CD8-positive, alpha-beta memory T cell (primary cell): ENCODE data around the gene ANKRD36B. TPM values are rescaled to one million over a fixed set of nuclear protein-coding genes. Genes with fewer than 3 reads are reported as not detected.
"Not testable (repeated sequence)": the region's sequence is repeated elsewhere in the genome, so short reads cannot be mapped to it uniquely, and the experiment has no call there.

Experiments
- CTCF ChIA-PET: fragments of 350-600 bp; sonication (Branson Sonifier 250); formaldehyde crosslinking; loops from one replicate; lab custom pipeline; 2021; ENCODE audit warnings: antibody characterized with exemption; lab: Charles Lee
- POLR2A ChIA-PET: fragments of 350-600 bp; sonication (Branson Sonifier 250); formaldehyde crosslinking; loops from one replicate; lab custom pipeline; 2021; ENCODE audit warnings: antibody characterized with exemption; lab: Charles Lee
- DNase-seq, 5 donors: peaks; one replicate each; pipeline versions ENCODE4 v3.0.0 to v3.0.0-alpha.2; 2020 to 2022; ENCODE audit warnings: mixed read lengths in 1 of 5
- H3K27ac ChIP-seq: one replicate; pipeline ENCODE4 v1.7.0; 2013; ENCODE audit warnings: low read depth, mild to moderate bottlenecking, low read length, moderate library complexity
- H3K27me3 ChIP-seq: 2 replicates; pipeline ENCODE4 v1.7.0; 2013; ENCODE audit warnings: low read length, mild to moderate bottlenecking; ENCODE audit not compliant: insufficient read depth, poor library complexity, severe bottlenecking
- H3K36me3 ChIP-seq: 2 replicates; pipeline ENCODE4 v1.7.0; 2013; ENCODE audit warnings: mild to moderate bottlenecking, low read length, moderate library complexity; ENCODE audit not compliant: insufficient read depth
- H3K4me1 ChIP-seq: 2 replicates; pipeline ENCODE4 v1.7.0; 2013; ENCODE audit warnings: mild to moderate bottlenecking, low read length, moderate library complexity; ENCODE audit not compliant: insufficient read depth
- H3K4me3 ChIP-seq: 2 replicates; pipeline ENCODE4 v1.7.0; 2013; ENCODE audit warnings: mild to moderate bottlenecking, low read length
- H3K9me3 ChIP-seq: 2 replicates; pipeline ENCODE4 v1.7.0; 2013; ENCODE audit warnings: mild to moderate bottlenecking, low read length
- H3K27ac Mint-ChIP-seq, 8 donors: one replicate each; pipeline ENCODE4 v1.8.0; 2020 to 2021; ENCODE audit warnings: mixed read lengths in 8 of 8, mild to moderate bottlenecking in 6 of 8, inconsistent platforms in 3 of 8, moderate library complexity in 3 of 8
- H3K27me3 Mint-ChIP-seq, 2 donors: one replicate each; pipeline ENCODE4 v1.8.0; 2020 to 2021; ENCODE audit warnings: mixed read lengths in 2 of 2, mild to moderate bottlenecking in 1 of 2, moderate library complexity in 1 of 2
- H3K36me3 Mint-ChIP-seq, 3 donors: one replicate each; pipeline ENCODE4 v1.8.0; 2020 to 2021; ENCODE audit warnings: mixed read lengths in 3 of 3, inconsistent platforms in 1 of 3, mild to moderate bottlenecking in 1 of 3
- H3K4me1 Mint-ChIP-seq, 3 donors: one replicate each; pipeline ENCODE4 v1.8.0; 2020 to 2021; ENCODE audit warnings: mixed read lengths in 3 of 3, inconsistent platforms in 1 of 3, mild to moderate bottlenecking in 1 of 3
- H3K4me3 Mint-ChIP-seq, 7 donors: one replicate each; pipeline ENCODE4 v1.8.0; 2020 to 2021; ENCODE audit warnings: mixed read lengths in 7 of 7, mild to moderate bottlenecking in 6 of 7, moderate library complexity in 4 of 7, inconsistent platforms in 2 of 7
- H3K9me3 Mint-ChIP-seq, 5 donors: one replicate each; pipeline ENCODE4 v1.8.0; 2020 to 2022; ENCODE audit warnings: mixed read lengths in 5 of 5, mild to moderate bottlenecking in 3 of 5, moderate library complexity in 2 of 5, inconsistent platforms in 1 of 5
- polyA plus RNA-seq: library from polyadenylated mRNA; unstranded; fragments of 300-500 nt; fragmentation: Illumina TruSeq; gene quantifications from one replicate; pipeline ENCODE4 v1.2.3, GENCODE V29; 2021
- total RNA-seq, 2 experiments: library from RNA; stranded (reverse); gene quantifications; one replicate each; pipeline ENCODE4 v1.2.3, GENCODE V29; 2021

ANKRD36B gene
- total and polyA plus RNA-seq, 3 experiments from 2014 or later = 20.1 to 24.0 (median 21.7) TPM

DNA sequence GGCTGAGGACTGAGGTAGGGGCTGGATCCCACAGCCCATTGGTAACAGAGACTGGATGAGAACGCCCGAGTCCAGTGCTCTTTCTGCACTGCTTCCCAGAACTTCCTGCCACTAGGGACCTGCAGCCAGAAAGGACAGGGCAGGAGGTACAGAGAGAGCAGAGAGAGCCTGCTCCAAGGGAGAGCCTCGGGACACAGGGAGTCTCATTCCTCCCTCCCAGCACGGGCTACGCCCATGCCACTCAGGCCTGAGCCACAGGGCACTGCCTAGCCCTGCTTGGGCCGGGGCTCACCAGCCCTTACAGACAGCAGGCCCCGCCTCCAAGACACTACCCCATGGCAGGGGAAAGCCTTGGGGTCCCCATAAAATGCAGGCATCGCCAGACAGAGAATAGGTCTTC is 26.1 kb upstream of the ANKRD36B start:
- DNase-seq, H3K27ac ChIP-seq, H3K4me1 Mint-ChIP-seq, H3K4me3 ChIP-seq, CTCF ChIA-PET, H3K27me3 ChIP-seq, H3K27me3 Mint-ChIP-seq, H3K9me3 Mint-ChIP-seq, H3K27ac Mint-ChIP-seq, H3K4me1 ChIP-seq, H3K36me3 ChIP-seq, H3K4me3 Mint-ChIP-seq, H3K36me3 Mint-ChIP-seq, POLR2A ChIA-PET, H3K9me3 ChIP-seq: not testable (repeated sequence)

DNA sequence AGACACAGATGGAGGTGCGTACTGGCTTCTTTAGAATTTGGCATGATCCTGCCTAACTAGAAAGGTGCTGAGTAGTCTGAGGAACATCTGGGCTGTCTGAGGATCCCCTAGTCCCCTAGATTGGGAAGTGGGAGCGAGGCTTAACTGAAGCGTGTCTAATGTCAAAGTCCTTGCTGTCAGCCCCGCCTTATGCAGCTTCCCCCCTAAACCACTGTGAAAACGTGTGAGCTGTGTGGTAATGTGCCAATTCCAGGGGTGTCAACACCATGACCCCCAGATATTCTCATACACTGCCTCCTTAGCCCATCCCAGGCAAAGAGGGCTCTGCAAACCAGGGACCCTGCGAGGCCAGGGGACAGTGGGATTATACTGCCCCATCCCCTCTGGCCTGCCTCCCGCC is 22.2 kb upstream of the ANKRD36B start:
- H3K36me3 Mint-ChIP-seq, DNase-seq, H3K27ac ChIP-seq, H3K27me3 Mint-ChIP-seq, H3K27me3 ChIP-seq, H3K27ac Mint-ChIP-seq, H3K9me3 Mint-ChIP-seq, H3K4me3 Mint-ChIP-seq, CTCF ChIA-PET, H3K4me3 ChIP-seq, POLR2A ChIA-PET, H3K36me3 ChIP-seq, H3K4me1 Mint-ChIP-seq, H3K4me1 ChIP-seq, H3K9me3 ChIP-seq: not testable (repeated sequence)

DNA sequence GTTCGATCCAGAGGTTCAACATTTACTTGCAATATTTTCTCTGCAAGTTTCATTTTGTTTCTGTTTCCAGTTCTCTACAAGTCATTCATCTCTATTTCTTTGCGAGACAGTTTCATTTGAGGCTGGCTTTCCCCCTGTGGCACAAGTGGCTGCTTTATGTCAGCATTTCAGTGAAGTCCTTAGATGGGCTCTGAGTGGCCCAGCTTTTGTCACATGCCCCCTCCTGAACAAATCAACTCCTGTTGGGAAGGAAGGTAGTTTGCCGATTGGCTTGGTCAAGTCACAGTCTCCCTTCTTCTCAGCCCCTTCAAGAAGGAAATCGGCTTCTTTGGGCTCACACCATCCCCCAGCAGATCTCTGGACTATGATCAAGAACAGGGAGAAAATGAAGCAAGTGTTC is 19.1 kb upstream of the ANKRD36B start:
- DNase-seq, H3K4me3 ChIP-seq, H3K27me3 Mint-ChIP-seq, H3K4me3 Mint-ChIP-seq, H3K36me3 Mint-ChIP-seq, H3K27ac Mint-ChIP-seq, H3K4me1 ChIP-seq, CTCF ChIA-PET, H3K27ac ChIP-seq, H3K36me3 ChIP-seq, H3K4me1 Mint-ChIP-seq, H3K9me3 Mint-ChIP-seq, H3K27me3 ChIP-seq, H3K9me3 ChIP-seq, POLR2A ChIA-PET: not testable (repeated sequence)

DNA sequence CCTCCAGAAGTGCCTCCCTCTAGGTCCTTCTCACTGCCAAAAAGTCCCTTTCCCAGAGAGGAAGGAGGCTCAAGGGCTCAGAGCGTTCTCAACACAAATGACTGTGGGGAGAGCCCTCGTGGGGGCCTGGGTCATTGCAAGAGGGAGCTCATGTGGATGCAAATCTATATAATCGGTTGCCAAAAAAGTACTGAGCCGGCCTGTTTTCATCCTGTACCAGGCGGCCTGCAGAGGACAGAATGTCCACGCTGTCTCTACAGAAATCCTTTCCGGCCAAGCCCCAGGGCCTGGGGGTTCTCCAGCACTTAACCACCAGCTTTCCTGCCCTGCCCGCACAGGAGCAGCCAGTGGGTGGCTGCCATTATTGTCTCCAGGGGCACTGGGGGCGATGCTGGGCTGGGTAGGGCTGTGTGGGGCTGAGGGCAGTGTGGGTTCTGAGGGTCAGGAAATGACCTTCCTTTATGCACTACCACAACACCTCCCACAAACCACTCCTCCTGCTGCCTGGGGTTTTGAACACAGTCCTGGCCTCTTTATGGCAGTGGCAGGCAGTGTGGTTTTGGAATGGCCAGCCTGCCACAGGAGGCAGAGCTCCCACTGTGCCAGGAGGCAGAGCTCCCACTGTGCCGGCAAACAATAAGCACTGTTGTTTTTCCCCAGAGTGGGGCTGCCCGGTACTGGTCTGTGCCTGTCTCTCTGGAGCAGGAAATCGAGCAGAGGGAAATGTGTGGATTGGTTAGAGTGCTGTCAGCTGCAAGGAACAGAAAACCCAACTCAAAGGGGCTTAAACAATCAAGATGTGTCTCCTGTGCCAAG is 16.1 kb upstream of the ANKRD36B start:
- H3K36me3 ChIP-seq, H3K27me3 Mint-ChIP-seq, H3K27ac ChIP-seq, H3K36me3 Mint-ChIP-seq, H3K27ac Mint-ChIP-seq, DNase-seq, H3K27me3 ChIP-seq, POLR2A ChIA-PET, H3K4me1 Mint-ChIP-seq, CTCF ChIA-PET, H3K4me3 Mint-ChIP-seq, H3K4me1 ChIP-seq, H3K9me3 ChIP-seq, H3K9me3 Mint-ChIP-seq, H3K4me3 ChIP-seq: not testable (repeated sequence)

DNA sequence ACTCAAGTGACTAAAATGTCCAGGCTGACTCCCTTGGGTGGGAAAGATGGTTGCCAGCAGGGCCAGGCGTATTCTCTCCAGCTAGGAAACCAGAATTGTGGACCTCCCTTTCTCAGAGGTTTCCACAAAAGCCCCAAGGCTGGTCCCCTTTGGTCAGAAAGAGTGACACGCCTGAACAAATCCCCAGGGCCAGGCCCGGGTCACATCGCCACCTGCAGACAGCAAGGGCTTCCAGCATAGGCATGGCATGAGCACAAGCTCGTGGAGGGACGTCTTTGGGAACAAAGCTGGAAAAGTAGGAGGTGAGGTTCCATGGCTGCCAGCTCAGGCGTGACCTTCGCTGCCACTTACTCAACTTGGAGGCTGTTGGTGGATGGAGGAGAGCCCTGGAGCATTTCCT is 15.4 kb upstream of the ANKRD36B start:
- H3K4me1 ChIP-seq, CTCF ChIA-PET, POLR2A ChIA-PET, H3K27ac Mint-ChIP-seq, H3K4me3 ChIP-seq, DNase-seq, H3K27me3 ChIP-seq, H3K36me3 Mint-ChIP-seq, H3K27ac ChIP-seq, H3K4me1 Mint-ChIP-seq, H3K36me3 ChIP-seq, H3K4me3 Mint-ChIP-seq, H3K9me3 Mint-ChIP-seq, H3K9me3 ChIP-seq: not testable (repeated sequence)
- H3K27me3 Mint-ChIP-seq = peaks cover 7 to 13% of the 10 kb centered on the region in 2 donors

DNA sequence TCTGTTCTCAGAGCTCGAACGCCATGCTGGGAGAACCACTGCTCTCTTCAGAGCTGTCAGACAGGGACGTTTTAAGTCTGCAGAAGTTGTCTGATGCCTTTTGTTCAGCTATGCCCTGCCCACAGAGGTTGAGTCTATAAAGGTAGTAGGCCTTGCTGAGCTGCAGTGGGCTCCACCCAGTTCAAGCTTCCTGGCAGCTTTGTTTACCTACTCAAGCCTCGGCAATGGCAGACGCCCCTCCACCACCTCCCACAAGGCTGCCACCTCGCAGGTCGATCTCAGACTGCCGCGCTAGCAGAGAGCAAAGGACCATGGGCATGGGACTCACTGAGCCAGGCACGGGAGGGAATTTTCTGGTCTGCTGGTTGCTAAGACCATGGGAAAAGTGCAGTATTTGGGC is 11.9 kb upstream of the ANKRD36B start:
- DNase-seq = peak in 1 of 5 donors; percentile 13
- H3K27ac ChIP-seq, H3K27ac Mint-ChIP-seq, H3K4me1 ChIP-seq, H3K36me3 Mint-ChIP-seq, CTCF ChIA-PET, POLR2A ChIA-PET, H3K4me3 Mint-ChIP-seq, H3K36me3 ChIP-seq, H3K9me3 Mint-ChIP-seq, H3K9me3 ChIP-seq, H3K4me1 Mint-ChIP-seq, H3K4me3 ChIP-seq, H3K27me3 ChIP-seq: not testable (repeated sequence)
- peaks cover 11 to 30% of the 10 kb centered on the region in 2 donors for H3K27me3 Mint-ChIP-seq

DNA sequence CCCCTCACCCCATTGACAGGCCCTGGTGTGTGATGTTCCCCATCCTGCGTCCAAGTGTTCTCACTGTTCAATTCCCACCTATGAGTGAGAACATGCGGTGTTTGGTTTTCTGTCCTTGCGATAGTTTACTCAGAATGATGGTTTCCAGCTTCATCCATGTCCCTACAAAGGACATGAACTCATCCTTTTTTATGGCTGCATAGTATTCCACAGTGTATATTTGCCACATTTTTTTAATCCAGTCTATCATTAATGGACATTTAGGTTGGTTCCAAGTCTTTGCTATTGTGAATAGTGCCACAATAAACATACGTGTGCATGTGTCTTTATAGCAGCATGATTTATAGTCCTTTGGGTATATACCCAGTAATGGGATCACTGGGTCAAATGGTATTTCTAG is 6.5 kb upstream of the ANKRD36B start:
- H3K9me3 Mint-ChIP-seq, CTCF ChIA-PET, H3K4me3 Mint-ChIP-seq, H3K36me3 ChIP-seq, H3K4me3 ChIP-seq, H3K27ac Mint-ChIP-seq, H3K27ac ChIP-seq, H3K4me1 ChIP-seq, POLR2A ChIA-PET, H3K4me1 Mint-ChIP-seq, H3K27me3 ChIP-seq, DNase-seq, H3K9me3 ChIP-seq, H3K36me3 Mint-ChIP-seq: not testable (repeated sequence)
- H3K27me3 Mint-ChIP-seq = peaks cover 10 to 24% of the 10 kb centered on the region in 2 donors

DNA sequence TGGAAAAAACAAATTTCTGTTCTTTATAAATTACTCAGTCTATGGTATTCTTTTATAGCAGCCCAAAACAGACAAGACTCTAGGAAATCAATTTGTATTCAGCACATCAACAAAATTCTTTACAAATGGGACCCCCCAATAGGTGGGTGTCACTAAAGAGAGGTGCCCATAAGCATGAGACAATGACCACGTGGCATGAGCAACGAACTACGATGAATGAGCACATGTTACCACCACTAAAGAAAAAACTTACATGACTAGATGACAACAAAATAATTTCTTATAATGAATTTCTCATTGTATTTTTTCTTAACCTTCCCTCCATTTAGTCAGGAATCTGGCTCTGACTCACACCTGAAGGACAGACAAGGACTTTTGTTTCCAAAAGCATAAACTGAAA is 3.8 kb upstream of the ANKRD36B start:
- H3K27ac ChIP-seq, H3K9me3 ChIP-seq, H3K36me3 Mint-ChIP-seq, H3K4me1 Mint-ChIP-seq, POLR2A ChIA-PET, H3K9me3 Mint-ChIP-seq, H3K27me3 Mint-ChIP-seq, H3K4me3 Mint-ChIP-seq, H3K36me3 ChIP-seq, H3K4me3 ChIP-seq, DNase-seq, H3K4me1 ChIP-seq, H3K27ac Mint-ChIP-seq, H3K27me3 ChIP-seq: not testable (repeated sequence)
- CTCF ChIA-PET = interaction anchor here (1.3 kb wide), 1 partner anchor 104 kb away, joined by 11 read pairs; no protein-coding TSS in a partner anchor
